ENCODE results near the gene ZBTB17. TPM values are rescaled to one million over a fixed set of nuclear protein-coding genes. Genes with fewer than 3 reads are reported as not detected.
"Not testable (repeated sequence)": the region's sequence is repeated elsewhere in the genome, so short reads cannot be mapped to it uniquely, and the experiment has no call there.

The ZBTB17 gene
- total RNA-seq, 1 donor from 2014 or later = 14.3 TPM

DNA sequence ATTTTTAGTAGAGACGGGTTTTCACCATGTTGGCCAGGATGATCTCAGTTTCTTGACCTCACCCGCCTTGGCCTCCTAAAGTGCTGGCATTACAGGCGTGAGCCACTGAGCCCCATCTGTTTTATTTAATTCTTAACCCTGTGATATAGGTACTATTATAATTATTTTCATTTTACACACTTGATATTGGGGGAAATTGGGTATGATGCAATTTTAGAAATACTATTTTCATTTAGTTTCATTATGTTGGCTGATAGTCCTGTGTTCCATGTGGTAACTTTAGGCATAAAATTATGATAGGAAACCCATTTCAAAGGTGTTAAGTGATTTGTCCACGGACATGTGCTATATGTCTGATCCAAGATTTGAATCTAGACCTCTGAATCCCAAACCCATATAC lies 67.3 kb downstream of the ZBTB17 start:
- DNase-seq (ENCODE audit: low spot score) (no peak), ATAC-seq (no peak)

DNA sequence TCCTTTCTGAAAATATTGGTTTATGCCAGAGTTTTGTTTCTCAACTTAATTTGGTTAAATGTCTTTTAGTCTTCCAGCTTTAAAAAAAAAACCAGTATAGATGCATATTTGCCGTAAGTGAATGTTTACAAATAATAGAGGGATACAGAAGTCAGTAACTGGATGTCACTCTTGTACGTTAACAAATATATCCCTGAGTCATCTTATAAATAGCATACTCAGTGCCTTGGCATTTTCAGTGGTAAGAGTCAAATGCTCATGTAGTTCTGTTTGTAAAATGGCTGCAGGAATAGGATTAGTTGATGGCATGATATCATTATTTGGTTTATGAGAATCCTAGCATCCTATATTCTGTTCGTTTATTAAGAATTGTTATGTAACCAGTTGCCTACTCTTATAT lies 73.0 kb downstream of the ZBTB17 start:
- DNase-seq (ENCODE audit: low spot score) (no peak), ATAC-seq (no peak)

DNA sequence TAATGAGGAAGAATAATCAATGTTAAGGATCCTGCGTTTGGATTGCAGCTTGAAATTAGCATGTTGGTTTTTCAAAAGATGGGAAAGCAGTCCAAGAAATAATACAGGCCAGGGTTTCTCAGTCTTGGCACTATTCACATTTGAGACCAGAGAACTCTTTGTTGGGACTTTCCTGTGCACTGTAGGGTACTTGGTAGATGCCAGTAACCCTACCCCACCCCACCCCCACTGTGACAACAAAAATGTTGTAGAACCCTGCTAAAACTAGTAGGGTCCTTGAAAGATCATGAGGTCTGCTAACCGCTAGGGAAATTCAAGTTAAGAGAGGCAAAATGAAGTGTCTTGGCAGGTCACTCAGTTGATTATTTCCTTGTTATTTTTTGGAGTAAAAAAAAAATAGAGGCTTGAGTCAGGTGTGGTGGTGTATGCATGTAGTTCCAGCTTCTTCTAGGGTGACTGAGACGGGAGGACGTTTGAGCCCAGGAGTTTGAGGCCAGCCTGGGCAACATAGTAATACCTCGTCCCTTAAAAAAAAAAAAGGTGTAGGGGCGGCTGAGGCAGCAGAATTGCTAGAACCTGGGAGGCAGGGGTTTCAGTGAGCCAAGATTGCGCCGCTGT lies 75.1 kb downstream of the ZBTB17 start:
- ATAC-seq (no peak), DNase-seq (ENCODE audit: low spot score) (no peak)

DNA sequence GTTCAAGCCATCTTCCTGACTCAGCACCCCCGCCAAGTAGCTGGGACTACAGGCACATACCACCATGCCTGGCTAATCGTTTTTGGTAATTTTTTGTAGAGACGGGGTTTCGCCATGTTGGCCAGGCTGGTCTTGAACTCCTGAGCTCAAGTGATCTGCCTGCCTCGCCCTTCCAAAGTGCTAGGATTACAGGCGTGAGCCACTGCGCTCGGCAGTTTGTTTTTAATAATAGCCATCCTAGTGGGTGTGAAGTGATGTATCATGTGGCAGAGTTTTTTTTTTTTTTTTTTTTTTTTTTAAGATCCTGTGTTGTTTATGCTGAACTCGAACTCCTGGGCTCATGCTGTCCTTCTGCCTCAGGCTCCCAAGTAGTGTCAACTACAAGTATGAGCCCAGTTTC lies 76.6 kb downstream of the ZBTB17 start:
- no peak for ATAC-seq
- no peak for DNase-seq (ENCODE audit: low spot score)

DNA sequence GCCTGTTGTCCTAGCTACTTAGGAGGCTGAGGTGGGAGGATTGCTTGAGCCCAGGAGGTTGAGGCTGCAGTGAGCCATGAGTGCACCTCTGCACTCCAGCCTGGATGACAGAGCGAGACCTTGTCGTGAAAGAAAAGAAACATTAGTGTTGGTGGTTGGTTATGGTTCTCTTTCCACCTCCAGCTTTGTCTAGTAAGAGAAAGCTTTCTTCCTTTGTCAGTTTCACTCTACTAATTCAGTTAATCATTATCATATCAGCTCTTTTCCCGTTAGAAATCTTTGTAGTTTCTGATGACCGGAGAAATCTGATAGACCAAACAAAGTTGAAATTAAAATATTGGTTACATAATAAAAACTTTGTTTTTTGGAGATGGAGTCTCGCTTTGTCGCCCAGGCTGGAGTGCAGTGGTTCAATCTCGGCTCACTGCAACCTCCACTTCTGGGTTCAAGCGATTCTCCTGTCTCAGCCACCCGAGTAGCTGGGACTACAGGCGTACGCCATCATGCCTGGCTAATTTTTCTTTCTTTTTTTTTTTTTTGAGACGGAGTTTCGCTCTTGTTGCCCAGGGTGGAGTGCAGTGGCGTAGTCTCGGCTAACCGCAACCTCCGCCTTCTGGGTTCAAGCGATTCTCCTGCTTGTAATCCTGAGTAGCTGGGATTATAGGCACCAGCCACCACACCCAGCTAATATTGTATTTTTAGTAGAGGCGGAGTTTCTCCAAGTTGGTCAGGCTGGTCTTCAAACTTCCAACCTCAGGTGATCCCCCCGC lies 78.9 kb downstream of the ZBTB17 start:
- ATAC-seq; DNase-seq (ENCODE audit: low spot score): not testable (repeated sequence)

DNA sequence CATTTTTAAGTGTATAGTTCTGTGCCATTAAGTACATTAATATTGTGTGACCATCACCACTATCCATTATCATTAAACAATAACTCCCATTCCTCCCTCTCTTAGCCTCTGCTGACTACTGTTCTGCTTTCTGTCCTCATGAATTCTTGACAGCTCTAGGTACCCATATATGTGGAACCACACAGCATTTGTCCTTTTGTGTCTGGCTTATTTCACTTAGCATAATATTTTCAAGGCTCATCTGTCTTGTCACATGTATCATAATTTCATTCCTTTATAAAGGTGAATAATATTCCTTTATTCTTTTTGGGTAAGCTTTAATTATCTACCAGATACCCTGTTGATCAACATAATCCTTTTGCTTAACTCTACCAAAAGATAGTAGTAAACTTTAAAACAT lies 80.7 kb downstream of the ZBTB17 start:
- no peak for ATAC-seq
- no peak for DNase-seq (ENCODE audit: low spot score)

DNA sequence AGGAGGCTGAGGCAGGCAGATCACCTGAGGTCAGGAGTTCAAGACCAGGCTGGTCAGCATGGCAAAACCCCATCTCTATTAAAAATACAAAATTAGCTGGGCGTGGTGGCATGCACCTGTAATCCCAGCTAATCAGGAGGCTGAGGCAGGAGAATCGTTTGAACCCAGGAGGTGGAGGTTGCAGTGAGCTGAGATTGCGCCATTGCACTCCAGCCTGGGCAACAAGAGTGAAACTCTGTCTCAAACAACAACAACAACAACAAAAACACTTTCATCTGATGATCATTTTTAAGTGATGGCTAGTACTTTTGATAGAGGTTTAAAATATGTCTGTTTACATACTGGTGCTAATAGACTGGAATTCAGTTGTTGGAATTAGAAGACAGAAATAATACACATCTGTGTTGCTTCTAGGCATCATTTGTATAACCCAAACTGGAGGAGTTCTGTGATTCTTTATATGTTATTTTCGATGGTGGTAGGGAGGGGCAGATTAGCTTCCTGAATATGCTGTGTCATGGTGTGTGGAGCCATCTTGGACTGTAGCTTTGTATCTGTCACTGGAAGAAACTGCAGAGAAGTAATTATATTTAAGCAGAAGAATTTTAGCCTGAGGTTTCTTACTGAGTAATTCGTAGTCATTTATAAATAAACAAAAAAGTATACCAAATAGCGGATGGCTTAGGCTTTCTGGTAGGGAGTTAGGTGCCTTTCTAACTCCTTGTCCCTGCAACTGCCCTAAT lies 82.9 kb downstream of the ZBTB17 start:
- DNase-seq (ENCODE audit: low spot score); ATAC-seq: not testable (repeated sequence)

Other genes starting within 250 kb of the ZBTB17 start
- gene SLC25A34, start 239.8 kb downstream of the ZBTB17 start, total RNA-seq = 12.3 TPM
- gene TMEM82, start 233.6 kb downstream of the ZBTB17 start, total RNA-seq = 33.0 TPM
- gene FBLIM1, start 217.3 kb downstream of the ZBTB17 start, total RNA-seq = 6.2 TPM
- gene UQCRHL, start 168.5 kb downstream of the ZBTB17 start, total RNA-seq = 0.98 TPM
- gene SPEN, start 128.4 kb downstream of the ZBTB17 start, total RNA-seq = 28.7 TPM
- not detected for gene SRARP, start 28.1 kb upstream of the ZBTB17 start, total RNA-seq
- 1.2 TPM for gene HSPB7, start 41.9 kb upstream of the ZBTB17 start, total RNA-seq
- 0.08 TPM for gene CLCNKA, start 45.9 kb upstream of the ZBTB17 start, total RNA-seq
- gene CLCNKB, start 67.7 kb upstream of the ZBTB17 start, total RNA-seq = not detected
- gene FAM131C, start 97.5 kb upstream of the ZBTB17 start, total RNA-seq = not detected
- 6.5 TPM for gene EPHA2, start 180.0 kb upstream of the ZBTB17 start, total RNA-seq
- gene ARHGEF19, start 236.6 kb upstream of the ZBTB17 start, total RNA-seq = 1.9 TPM

All from left lobe of liver (tissue), 2 donors.